Loucy (cell line): ENCODE data around the gene CFAP45.

Experiments used
- H2AFZ ChIP-seq: fragments of 200-600 bp; sonication (generic); 2 replicates; pipeline ENCODE4 v1.6.0; 2016; ENCODE audit warnings: antibody characterized with exemption, mild to moderate bottlenecking, low read length, moderate library complexity
- H3F3A ChIP-seq: fragments of 200-600 bp; 2 replicates; pipeline ENCODE4 v1.6.0; 2016; ENCODE audit warnings: antibody characterized with exemption, low read depth, mild to moderate bottlenecking
- H3K27me3 ChIP-seq: fragments of 200-600 bp; sonication (generic); 2 replicates; pipeline ENCODE4 v1.6.1; 2014; ENCODE audit warnings: low read length, mild to moderate bottlenecking; ENCODE audit not compliant: insufficient read depth, poor library complexity, severe bottlenecking
- H3K36me3 ChIP-seq: fragments of 200-600 bp; sonication (generic); 2 replicates; pipeline ENCODE4 v1.6.1; 2016; ENCODE audit warnings: low read length; ENCODE audit not compliant: insufficient read depth
- H3K4me1 ChIP-seq: fragments of 200-600 bp; sonication (generic); 2 replicates; pipeline ENCODE4 v1.5.1; 2014; ENCODE audit warnings: low read length, mild to moderate bottlenecking; ENCODE audit not compliant: insufficient read depth, poor library complexity, severe bottlenecking
- H3K4me2 ChIP-seq: fragments of 200-600 bp; sonication (generic); 2 replicates; pipeline ENCODE4 v1.6.0; 2014; ENCODE audit warnings: antibody characterized with exemption, low read length, low read depth, mild to moderate bottlenecking; ENCODE audit not compliant: poor library complexity, severe bottlenecking
- H3K4me3 ChIP-seq: fragments of 200-600 bp; sonication (generic); 2 replicates; pipeline ENCODE4 v1.5.1; 2014; ENCODE audit warnings: low read length, mild to moderate bottlenecking, mixed read lengths; ENCODE audit not compliant: poor library complexity, severe bottlenecking
- H3K79me2 ChIP-seq: fragments of 200-600 bp; sonication (generic); 2 replicates; pipeline ENCODE4 v1.6.1; 2014; ENCODE audit warnings: low read length; ENCODE audit not compliant: insufficient read depth
- H3K9ac ChIP-seq: fragments of 200-600 bp; sonication (generic); 2 replicates; pipeline ENCODE4 v1.6.0; 2014; ENCODE audit warnings: mild to moderate bottlenecking, low read depth, low read length, moderate library complexity; ENCODE audit not compliant: poor library complexity, severe bottlenecking
- H3K9me2 ChIP-seq: fragments of 200-600 bp; sonication (generic); replicated peaks from 2 replicates; pipeline ENCODE4 v1.6.1; 2016; ENCODE audit warnings: low read depth, low read length, mixed read lengths
- H3K9me3 ChIP-seq: fragments of 200-600 bp; sonication (generic); 2 replicates; pipeline ENCODE4 v1.6.1; 2014; ENCODE audit warnings: mild to moderate bottlenecking, antibody characterized with exemption, low read length, low read depth; ENCODE audit not compliant: insufficient read depth
- H4K20me1 ChIP-seq: fragments of 200-600 bp; sonication (generic); 2 replicates; pipeline ENCODE4 v1.6.0; 2014; ENCODE audit warnings: antibody characterized with exemption, low read length, mild to moderate bottlenecking; ENCODE audit not compliant: insufficient read depth, poor library complexity, severe bottlenecking
- CTCF ChIP-seq: fragments of 200-600 bp; sonication (generic); conservative IDR thresholded peaks from 2 replicates; pipeline ENCODE4 v1.5.1; 2014; ENCODE audit warnings: mild to moderate bottlenecking, antibody characterized with exemption, low read length
- EZH2phosphoT487 ChIP-seq: fragments of 200-600 bp; IDR thresholded peaks from 2 replicates; pipeline ENCODE4 v1.6.1; 2018; ENCODE audit warnings: antibody characterized with exemption, mild to moderate bottlenecking, moderate library complexity, borderline replicate concordance

CFAP45 gene

GRCh38 chr1:159861218-159861617, 38.7 kb downstream of the CFAP45 start:
- no peaks in the 10 kb centered on the region for H3K27me3 ChIP-seq
- H3K4me1 ChIP-seq, result peaks cover 11% of the 10 kb centered on the region
- no peak for TF ChIP-seq CTCF
- no peak for TF ChIP-seq EZH2phosphoT487

GRCh38 chr1:159860456-159860855, 39.5 kb downstream of the CFAP45 start:
- Histone ChIP-seq H3K9me2 (no peaks in the 10 kb centered on the region), H3K79me2 (no peaks in the 10 kb centered on the region), H3K9me3 (no peaks in the 10 kb centered on the region), H3K36me3 (no peaks in the 10 kb centered on the region), H3K9ac (no peak overlapping the region), H3F3A (no peaks in the 10 kb centered on the region), H3K4me1 (peaks cover 4% of the 10 kb centered on the region), H4K20me1 (no peaks in the 10 kb centered on the region), H3K4me2 (no peak overlapping the region), H2AFZ (no peak overlapping the region), H3K4me3 (no peak overlapping the region), H3K27me3 (no peaks in the 10 kb centered on the region)
- TF ChIP-seq EZH2phosphoT487, result no peak
- no peak for TF ChIP-seq CTCF

More at GRCh38 chr1:159861218-159861617, 38.7 kb downstream of the CFAP45 start:
- no peak overlapping the region for H2AFZ ChIP-seq
- H3K79me2 ChIP-seq, result no peaks in the 10 kb centered on the region
- H3K9me2 ChIP-seq, result no peaks in the 10 kb centered on the region
- H4K20me1 ChIP-seq, result no peaks in the 10 kb centered on the region
- H3K4me3 ChIP-seq, result no peak overlapping the region
- no peak overlapping the region for H3K4me2 ChIP-seq
- no peaks in the 10 kb centered on the region for H3K36me3 ChIP-seq
- no peaks in the 10 kb centered on the region for H3F3A ChIP-seq
- no peak overlapping the region for H3K9ac ChIP-seq
- H3K9me3 ChIP-seq, result no peaks in the 10 kb centered on the region

- Histone ChIP-seq H3K4me1 (no peaks in the 10 kb centered on the region), H3K4me3 (no peak overlapping the region), H3K27me3 (no peaks in the 10 kb centered on the region), H3F3A (no peaks in the 10 kb centered on the region), H3K9me2 (no peaks in the 10 kb centered on the region), H3K9me3 (no peaks in the 10 kb centered on the region), H3K4me2 (no peak overlapping the region), H3K9ac (no peak overlapping the region), H4K20me1 (no peaks in the 10 kb centered on the region), H2AFZ (no peak overlapping the region), H3K79me2 (no peaks in the 10 kb centered on the region), H3K36me3 (no peaks in the 10 kb centered on the region)
- TF ChIP-seq CTCF (no peak), EZH2phosphoT487 (no peak)
Observed at GRCh38 chr1:159859767-159860322, 40.1 kb downstream of the CFAP45 start.
